SK-MEL-5 (cell line): ENCODE data around the gene CRIP3. TPM values are rescaled to one million over a fixed set of nuclear protein-coding genes. Genes with fewer than 3 reads are reported as not detected.

Experiments
- DNase-seq: peaks from one replicate; pipeline ENCODE4 v3.0.0-alpha.2; 2016; ENCODE audit warnings: low read depth, low spot score
- in situ Hi-C: cut with HindIII; loops from 2 replicates; pipeline ENCODE4 v1.10.0; 2016; ENCODE audit warnings: low sequenced_read_pairs, high pct_unique_total_duplicates, low pct_unique_long_range_greater_than_20kb
- total RNA-seq: library from RNA; depleted of rRNA; stranded (reverse); fragments of >200 nt; shearing (Covaris generic); gene quantifications from 2 replicates; pipeline ENCODE4 v1.2.3, GENCODE V29; 2014

Gene CRIP3
- total RNA-seq, 1 experiment from 2014 or later, result not detected

DNA sequence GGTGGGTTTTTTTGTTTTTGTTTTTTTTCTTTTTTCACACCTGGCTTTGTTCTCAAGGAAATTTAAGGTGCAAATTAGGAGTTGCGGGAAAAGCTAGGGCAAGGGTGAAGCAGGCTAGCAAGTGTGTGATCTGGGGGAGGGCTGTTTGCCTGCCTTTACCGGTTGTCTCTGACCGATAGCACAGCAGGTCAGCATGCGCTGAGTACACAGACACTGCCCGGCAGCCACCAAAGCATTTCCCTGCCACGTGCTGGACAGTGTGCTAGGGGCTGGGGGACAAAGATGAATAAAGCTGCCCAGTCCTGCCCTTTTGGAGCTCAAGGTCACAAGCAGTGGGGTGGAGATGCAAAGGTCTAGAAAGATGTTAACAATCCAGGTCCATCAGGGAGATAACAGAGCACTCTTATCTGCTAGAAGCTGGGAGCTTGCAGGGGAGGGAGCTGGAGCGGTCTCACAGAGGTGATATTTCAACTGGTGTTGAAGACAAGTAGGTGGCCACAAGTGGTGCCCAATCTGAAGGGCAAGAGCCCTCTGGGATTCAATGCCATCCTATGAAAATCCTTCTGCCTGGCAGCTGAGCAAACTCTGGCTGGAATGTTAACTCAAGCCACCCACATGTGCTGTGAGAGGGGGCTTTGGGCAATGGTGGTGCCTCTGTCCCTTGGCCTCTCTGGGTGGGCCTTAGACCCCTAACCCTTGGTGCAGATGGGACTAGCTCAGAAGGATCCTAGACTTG lies 40.8 kb downstream of the CRIP3 start:
- in situ Hi-C loops, result no loop called here
- DNase-seq, result no peak

DNA sequence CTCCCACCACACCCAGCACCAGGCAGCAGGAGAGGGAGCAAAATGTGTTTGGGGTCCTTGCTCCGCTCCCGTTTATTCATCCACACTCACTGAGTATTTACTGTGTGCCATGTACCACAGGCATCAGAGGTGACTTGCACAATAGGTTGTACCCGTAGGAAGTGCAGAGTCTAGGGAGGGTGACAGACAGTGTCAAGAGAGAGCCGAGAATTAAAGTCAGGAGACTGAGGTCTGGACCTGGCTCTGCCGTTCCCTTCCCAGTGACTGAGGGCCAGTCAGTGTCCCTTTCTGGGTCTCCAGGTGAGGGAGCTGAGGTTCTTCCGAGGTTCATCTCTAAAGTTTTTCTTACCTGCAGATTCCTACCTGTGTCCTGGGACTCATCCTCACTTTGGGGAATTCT lies 43.1 kb downstream of the CRIP3 start:
- DNase-seq, result no peak
- in situ Hi-C loops, result no loop called here

DNA sequence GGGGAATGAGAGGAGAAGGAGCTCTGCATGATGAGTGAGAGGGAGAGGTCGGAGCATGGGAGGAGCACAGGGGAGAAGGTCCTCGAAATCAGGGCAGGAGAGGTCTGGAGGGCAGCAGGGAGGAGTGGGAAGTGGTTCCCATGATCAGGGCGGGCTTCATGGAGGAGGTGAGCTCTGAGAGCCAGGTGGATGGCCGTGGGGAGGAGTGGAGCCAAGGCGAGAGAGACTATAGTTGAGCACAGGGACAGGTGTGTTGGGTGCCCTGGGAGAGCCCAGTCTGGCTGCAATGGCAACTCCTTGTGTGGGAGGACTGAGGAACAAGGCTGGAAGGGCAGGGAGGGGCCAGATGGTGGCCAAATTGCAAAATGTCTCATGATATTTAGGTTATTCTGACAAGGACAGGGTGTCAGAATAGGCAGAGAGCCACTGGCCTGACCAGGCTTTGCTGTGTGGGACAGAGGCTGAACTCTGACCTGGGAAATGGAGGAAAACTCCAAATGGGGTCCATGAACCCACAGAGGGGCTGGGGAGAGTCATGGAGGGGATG lies 44.0 kb downstream of the CRIP3 start:
- no peak for DNase-seq
- in situ Hi-C loops, result no loop called here

DNA sequence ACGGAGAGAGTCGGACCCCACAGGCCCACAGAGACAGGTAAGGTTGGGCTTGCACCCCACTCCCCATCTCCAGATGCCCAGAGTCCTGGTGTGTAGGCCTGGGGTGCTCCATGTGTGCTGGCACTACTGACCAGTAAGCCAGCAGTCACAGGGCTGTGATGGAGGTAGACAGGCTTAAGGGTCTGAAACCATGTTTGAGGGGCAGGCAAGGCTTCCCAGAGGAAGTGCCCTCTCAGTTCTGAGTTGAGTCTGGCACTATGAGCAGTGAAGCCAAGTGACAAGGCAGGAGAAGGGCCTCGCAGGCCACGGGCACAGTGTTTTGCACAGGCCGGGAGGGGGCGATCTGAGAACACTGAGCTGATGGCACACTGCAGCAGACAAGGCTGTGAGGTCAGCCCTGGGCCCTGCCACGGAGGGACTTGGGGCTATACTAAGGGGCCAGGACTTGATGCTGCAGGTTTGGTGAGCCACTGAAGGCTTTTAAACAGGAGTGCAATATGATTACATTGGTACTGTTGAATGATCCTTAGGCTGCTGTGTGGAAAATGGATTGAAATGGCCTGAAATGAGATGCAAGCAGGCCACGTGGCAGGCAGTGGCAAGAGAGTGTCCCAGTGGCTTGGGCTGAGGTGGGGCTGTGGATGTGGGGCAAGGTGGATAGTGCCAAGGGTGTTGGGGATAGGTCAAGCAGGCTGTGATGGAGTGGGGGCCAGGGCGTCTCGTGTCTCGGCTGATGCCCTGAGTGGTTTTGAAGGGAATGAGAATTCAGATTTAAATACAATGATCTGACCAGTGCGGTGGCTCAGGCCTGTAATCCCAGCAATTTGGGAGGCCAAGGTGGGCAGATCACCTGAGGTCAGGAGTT lies 45.1 kb downstream of the CRIP3 start:
- peak; percentile 82 for DNase-seq
- in situ Hi-C loops, result no loop called here

DNA sequence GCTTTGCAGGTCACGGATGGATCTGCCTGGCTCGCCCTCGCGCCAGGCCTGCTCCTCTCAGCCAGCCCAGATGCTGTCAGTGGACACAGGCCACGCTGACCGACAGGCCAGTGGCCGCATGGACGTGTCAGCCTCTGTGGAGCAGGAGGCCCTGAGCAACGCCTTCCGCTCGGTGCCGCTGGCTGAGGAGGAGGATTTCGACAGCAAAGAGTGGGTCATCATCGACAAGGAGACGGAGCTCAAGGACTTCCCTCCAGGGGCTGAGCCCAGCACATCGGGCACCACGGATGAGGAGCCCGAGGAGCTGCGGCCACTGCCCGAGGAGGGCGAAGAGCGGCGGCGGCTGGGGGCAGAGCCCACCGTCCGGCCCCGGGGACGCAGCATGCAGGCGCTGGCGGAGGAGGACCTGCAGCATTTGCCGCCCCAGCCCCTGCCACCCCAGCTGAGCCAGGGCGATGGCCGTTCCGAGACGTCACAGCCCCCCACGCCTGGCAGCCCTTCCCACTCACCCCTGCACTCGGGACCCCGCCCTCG lies 45.8 kb downstream of the CRIP3 start:
- DNase-seq, result no peak
- in situ Hi-C loops, result no loop called here

DNA sequence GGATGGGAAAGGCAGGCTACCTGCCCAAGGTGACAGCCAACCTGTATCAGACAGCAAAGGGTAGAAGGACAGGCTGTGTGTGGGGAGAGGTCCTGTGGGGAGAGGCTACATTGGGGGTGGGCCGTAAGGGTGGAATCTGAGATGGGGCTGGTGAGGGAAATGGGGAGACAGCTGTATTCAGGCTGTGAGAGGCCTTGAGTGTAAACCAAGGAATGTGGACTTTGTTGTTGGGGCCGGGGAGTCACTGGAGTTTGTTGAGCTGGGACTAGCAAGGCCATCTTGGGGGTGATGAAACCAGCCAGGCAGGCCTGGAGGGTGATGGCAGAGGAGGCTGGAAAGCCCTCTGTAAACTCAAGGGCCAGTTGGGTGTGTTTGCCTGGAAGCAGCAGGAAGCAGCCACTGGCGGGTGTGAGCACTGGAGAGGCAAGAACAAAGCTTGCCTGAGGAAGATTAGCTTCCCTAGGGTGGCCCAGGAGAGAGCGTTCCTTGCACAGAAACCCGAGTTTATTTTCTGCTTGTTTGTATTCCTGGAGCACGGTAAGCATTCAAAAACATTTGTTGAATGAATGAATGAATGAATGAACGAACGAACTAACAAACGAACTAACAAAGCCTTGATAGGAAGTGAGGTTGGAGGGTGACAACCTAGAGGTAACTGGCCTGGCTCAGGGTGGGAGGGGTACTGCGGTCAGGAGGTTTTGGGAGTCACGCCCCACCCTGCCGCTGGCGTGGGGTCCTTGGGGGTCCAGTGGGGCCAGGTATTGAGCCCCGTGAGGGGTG lies 46.4 kb downstream of the CRIP3 start:
- no peak for DNase-seq
- in situ Hi-C loops, result no loop called here

DNA sequence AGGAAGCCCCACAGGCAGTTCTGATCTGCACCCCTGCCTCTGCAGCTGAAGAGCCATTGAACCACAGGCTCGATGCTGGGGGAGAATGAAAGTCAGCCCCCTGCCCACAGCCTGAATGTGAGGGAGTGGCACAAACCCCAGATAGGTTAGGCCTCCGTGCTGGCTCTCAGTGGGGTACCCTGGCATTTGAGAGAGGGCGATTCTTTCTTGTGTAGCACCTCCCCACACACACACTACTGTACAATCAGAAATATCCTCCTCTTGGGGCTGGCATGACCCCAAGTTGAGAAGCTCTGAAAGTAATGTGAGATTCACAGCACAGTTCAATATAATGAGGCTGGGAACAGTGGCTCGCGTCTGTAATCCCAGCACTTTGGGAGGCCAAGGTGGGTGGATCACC lies 47.4 kb downstream of the CRIP3 start:
- in situ Hi-C loops, result no loop called here
- DNase-seq, result no peak

DNA sequence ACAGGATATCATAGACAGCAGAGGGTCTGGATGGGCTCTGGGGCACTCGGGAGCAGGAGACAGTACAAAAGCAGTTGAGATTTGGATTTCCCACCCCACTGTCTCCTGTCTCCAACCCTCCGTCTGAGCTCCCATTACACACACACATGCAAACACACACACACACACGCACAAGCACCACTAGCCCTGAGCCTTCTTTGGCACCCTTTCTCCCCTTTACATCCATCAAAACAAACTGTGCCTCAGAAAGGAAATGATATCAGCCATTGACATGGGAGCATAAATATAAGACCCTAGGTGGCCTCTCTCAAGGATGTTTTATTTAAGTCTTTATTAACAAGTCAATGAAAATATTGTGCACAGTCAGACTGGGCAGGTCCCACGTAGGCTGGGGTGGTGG lies 47.8 kb downstream of the CRIP3 start:
- in situ Hi-C loops, result no loop called here
- DNase-seq, result no peak

DNA sequence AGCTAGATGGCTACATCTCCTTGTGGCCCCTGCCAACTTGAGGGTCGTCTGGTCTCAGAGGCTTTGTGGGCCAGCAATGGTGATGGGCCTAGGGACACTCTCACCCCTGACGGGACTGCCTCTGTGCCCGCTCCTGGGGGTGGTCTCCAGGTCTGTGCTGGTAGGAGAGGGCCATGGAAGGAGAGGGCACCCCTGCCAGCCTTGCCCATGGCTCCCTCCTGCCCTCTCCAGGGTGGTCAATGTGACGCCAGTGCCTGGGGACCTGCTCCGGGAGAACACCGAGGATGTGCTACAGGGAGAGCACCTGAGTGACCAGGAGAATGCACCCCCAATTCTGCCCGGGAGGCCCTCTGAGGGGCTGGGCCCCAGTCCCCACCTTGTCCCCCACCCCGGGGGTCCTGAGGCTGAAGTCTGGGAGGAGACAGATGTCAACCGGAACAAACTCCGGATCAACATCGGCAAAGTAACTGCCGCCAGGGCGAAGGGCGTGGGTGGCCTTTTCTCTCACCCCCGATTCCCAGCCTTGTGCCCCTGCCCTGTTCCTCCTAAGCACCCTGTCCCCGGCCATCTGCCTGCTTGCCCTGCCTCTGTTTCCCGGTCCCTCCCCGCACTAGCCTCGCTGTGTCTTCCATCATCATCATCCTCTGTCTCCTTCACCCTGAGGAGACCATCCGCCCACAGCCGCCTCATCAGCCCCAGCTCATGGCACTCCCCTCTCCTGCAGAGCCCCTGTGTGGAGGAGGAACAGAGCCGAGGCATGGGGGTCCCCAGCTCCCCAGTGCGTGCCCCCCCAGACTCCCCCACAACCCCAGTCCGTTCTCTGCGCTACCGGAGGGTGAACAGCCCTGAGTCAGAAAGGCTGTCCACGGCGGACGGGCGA lies 49.6 kb downstream of the CRIP3 start:
- no peak for DNase-seq
- in situ Hi-C loops, result no loop called here

DNA sequence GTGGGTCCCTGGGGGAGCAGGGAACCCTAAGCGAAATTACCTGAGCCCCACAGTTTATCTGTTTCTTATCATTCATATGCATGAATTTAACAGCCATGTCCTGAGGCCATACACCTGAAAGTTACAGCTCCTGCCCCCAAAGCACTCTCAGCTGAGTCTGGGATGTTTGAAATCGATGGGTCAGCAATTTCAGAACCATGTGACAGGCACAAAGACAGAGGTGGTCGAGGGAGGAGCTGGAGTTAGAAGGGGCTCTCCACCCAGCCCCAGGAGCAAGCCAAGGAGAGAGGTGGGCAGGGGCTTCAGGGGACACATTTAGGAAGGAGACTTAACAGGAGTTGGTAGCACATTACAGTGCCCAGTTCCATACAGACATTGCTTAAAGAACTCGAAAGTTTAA lies 50.4 kb downstream of the CRIP3 start:
- no peak for DNase-seq
- in situ Hi-C loops, result no loop called here

DNA sequence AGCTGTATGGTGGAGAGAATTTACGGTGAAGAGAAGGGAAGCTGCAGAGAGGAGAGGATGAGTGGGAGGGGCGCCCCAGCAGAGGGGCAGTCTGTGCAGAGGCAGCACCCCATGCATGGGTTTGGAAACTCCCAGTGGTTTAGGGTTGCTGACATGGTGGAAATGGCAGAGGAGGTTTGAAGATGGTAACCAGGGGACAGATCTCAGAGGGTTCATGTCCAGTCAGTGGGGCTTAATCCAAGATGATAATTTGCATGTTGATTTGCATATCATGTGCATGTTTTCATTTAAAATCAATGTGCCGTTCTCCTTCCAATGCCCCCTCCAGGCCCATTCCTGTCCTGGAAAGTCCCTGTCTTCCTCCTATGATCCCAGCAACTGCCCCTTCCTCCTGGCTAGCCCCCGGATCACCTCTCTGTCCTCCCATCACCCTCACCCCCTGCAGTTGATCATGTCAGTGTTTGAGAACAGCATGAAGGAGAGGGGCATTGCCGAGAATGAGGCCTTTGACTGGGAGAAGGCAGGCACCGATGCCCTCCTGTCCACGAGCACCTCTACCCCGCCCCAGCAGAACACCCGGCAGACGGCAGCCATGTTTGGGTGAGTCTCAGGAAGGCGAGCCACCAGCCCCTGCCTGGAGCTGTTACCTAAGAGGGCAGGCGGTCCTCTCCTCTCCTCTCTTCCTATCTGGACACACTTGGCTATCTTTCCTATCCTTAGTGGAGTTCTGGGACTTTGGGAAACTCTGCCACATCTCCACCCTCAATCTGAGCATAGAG lies 51.1 kb downstream of the CRIP3 start:
- no peak for DNase-seq
- in situ Hi-C loops, result no loop called here

DNA sequence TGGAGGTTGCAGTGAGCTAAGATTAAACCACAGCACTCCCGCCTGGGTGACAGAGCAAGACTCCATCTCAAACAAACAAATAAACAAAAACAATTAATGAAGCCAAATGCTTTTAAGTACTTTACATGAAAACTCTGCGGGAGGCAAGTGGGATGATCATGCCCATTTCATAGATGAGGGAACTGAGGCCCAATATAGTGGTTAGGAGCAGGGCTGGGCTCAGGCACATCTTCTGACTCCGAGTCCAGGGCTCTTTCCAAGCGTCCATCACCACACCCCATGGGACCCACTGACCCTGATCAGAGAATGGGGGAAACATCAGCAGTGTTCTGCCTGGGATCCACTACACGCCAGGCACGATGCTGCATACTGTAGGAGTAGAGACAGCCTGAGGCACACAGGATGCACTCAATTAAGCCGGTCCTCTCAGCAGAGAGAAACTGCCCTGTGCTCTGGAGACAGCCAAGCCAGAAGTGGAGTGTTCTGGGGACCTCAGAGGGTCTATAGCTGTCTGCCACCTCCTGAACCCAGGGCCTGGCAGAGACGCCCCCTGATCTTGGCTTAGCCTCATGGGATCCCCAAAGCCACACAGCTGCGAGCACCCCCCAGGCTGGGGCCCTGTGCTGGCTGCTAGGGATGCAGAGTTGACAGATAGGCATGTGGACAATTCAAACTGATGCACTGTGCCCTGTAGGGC lies 51.8 kb downstream of the CRIP3 start:
- no peak for DNase-seq
- in situ Hi-C loops, result no loop called here
